ENCODE data around the gene MAP3K8.
A peak's percentile ranks its signal among the peaks of the same experiment; 100 is the strongest.

The MAP3K8 gene

GRCh38 chr10:30454744-30455510 is 20.9 kb downstream of the MAP3K8 start:
- peak; percentile 20 for FAIRE-seq
- TF ChIP-seq POLR2AphosphoS5 (IDR thresholded peaks at IDR 0.05; ENCODE audit: low read depth, low read length) (no peak), SPI1 (IDR thresholded peaks at IDR 0.05; ENCODE audit: low read depth, low read length) (no peak), TAF1 (IDR thresholded peaks at IDR 0.05; ENCODE audit: low read depth, low read length) (no peak), PAX5 (IDR thresholded peaks at IDR 0.05; ENCODE audit: insufficient read depth, low read length, severe bottlenecking) (no peak), POU2F2 (IDR thresholded peaks at IDR 0.05; ENCODE audit: low read depth, low read length) (no peak), POLR2A (IDR thresholded peaks at IDR 0.05; ENCODE audit: low read depth, low read length) (no peak)
- DNase-seq (ENCODE audit: insufficient read length, low spot score), result no peak

GRCh38 chr10:30455816-30456215 is 21.8 kb downstream of the MAP3K8 start:
- TF ChIP-seq POLR2A (IDR thresholded peaks at IDR 0.05; ENCODE audit: low read depth, low read length) (no peak), PAX5 (IDR thresholded peaks at IDR 0.05; ENCODE audit: insufficient read depth, low read length, severe bottlenecking) (no peak), POLR2AphosphoS5 (IDR thresholded peaks at IDR 0.05; ENCODE audit: low read depth, low read length) (no peak), POU2F2 (IDR thresholded peaks at IDR 0.05; ENCODE audit: low read depth, low read length) (no peak), TAF1 (IDR thresholded peaks at IDR 0.05; ENCODE audit: low read depth, low read length) (no peak), SPI1 (IDR thresholded peaks at IDR 0.05; ENCODE audit: low read depth, low read length) (no peak)
- FAIRE-seq (peak; percentile 73), DNase-seq (ENCODE audit: insufficient read length, low spot score) (no peak)

DNA sequence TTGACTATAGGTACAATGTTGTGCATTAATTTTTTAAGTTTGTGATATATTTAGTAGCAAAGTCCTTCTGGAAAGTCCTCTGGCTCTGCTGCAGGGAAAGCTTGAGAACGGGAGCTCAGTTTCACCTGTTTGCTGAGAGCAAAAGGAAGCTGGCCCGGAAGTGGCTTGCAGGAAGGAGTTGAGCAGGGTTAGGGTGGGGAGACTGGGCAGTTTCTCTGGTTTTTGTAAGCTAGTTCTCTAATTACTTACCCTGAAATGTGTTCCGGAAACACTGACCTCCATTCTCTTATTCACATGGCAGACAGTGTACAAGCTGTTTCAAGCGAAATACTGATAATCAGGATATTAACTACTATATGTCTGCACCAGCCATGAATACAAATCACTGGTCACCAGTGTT is 22.3 kb downstream of the MAP3K8 start:
- no peak for TF ChIP-seq TAF1 (IDR thresholded peaks at IDR 0.05; ENCODE audit: low read depth, low read length)
- no peak for TF ChIP-seq POLR2A (IDR thresholded peaks at IDR 0.05; ENCODE audit: low read depth, low read length)
- TF ChIP-seq POU2F2 (IDR thresholded peaks at IDR 0.05; ENCODE audit: low read depth, low read length), result no peak
- TF ChIP-seq PAX5 (IDR thresholded peaks at IDR 0.05; ENCODE audit: insufficient read depth, low read length, severe bottlenecking), result no peak
- no peak for TF ChIP-seq SPI1 (IDR thresholded peaks at IDR 0.05; ENCODE audit: low read depth, low read length)
- FAIRE-seq, result peak; percentile 41
- no peak for DNase-seq (ENCODE audit: insufficient read length, low spot score)

DNA sequence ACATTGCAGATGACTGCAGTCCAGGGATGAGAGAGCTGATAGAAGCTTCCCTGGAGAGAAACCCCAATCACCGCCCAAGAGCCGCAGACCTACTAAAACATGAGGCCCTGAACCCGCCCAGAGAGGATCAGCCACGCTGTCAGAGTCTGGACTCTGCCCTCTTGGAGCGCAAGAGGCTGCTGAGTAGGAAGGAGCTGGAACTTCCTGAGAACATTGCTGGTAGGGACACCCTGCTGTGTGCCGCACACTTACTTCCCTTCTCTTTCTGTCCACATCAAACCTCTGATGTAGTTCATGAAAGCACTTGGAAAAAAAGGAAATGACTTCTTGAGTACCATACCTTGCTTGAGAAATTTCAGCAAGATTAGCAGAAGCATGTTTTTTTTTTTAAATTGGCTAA is 25.3 kb downstream of the MAP3K8 start:
- FAIRE-seq (no peak), DNase-seq (ENCODE audit: insufficient read length, low spot score) (no peak)
- no peak for TF ChIP-seq PAX5 (IDR thresholded peaks at IDR 0.05; ENCODE audit: insufficient read depth, low read length, severe bottlenecking)
- TF ChIP-seq POLR2AphosphoS5 (IDR thresholded peaks at IDR 0.05; ENCODE audit: low read depth, low read length), result no peak
- no peak for TF ChIP-seq POU2F2 (IDR thresholded peaks at IDR 0.05; ENCODE audit: low read depth, low read length)
- no peak for TF ChIP-seq TAF1 (IDR thresholded peaks at IDR 0.05; ENCODE audit: low read depth, low read length)
- no peak for TF ChIP-seq SPI1 (IDR thresholded peaks at IDR 0.05; ENCODE audit: low read depth, low read length)
- TF ChIP-seq POLR2A (IDR thresholded peaks at IDR 0.05; ENCODE audit: low read depth, low read length), result no peak

GRCh38 chr10:30460121-30460520 is 26.1 kb downstream of the MAP3K8 start:
- TF ChIP-seq SPI1 (IDR thresholded peaks at IDR 0.05; ENCODE audit: low read depth, low read length) (no peak), POLR2AphosphoS5 (IDR thresholded peaks at IDR 0.05; ENCODE audit: low read depth, low read length) (no peak), POLR2A (IDR thresholded peaks at IDR 0.05; ENCODE audit: low read depth, low read length) (no peak), TAF1 (IDR thresholded peaks at IDR 0.05; ENCODE audit: low read depth, low read length) (no peak), POU2F2 (IDR thresholded peaks at IDR 0.05; ENCODE audit: low read depth, low read length) (no peak), PAX5 (IDR thresholded peaks at IDR 0.05; ENCODE audit: insufficient read depth, low read length, severe bottlenecking) (no peak)
- DNase-seq (ENCODE audit: insufficient read length, low spot score) (no peak), FAIRE-seq (no peak)

DNA sequence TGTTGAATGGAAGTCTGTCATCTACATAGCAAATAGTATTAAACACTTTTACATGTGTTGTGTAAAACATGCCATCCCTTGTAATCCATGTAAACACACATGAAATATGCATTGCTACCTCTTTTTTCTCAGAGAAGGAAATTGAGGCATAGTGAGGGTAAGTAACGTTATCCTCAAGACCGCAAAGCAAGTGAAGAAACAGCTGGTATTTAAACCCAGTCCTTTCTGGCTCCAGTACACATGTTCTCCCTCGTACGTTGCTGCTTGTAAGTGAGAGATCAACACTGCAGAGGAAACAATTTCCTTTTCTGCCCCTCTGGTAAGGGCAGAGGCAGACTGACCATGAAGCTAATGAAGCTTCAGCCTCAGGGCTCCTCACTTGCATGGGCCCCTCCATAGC is 28.5 kb downstream of the MAP3K8 start:
- DNase-seq (ENCODE audit: insufficient read length, low spot score) (no peak), FAIRE-seq (peak; percentile 38)
- TF ChIP-seq TAF1 (IDR thresholded peaks at IDR 0.05; ENCODE audit: low read depth, low read length) (no peak), POU2F2 (IDR thresholded peaks at IDR 0.05; ENCODE audit: low read depth, low read length) (no peak), POLR2A (IDR thresholded peaks at IDR 0.05; ENCODE audit: low read depth, low read length) (0 out of 2 replicates have a peak, but pooled peaks have one; percentile 35)

GRCh38 chr10:30463944-30464451 is 30.0 kb downstream of the MAP3K8 start:
- DNase-seq (ENCODE audit: insufficient read length, low spot score) (no peak), FAIRE-seq (no peak)
- TF ChIP-seq SPI1 (IDR thresholded peaks at IDR 0.05; ENCODE audit: low read depth, low read length), result no peak
- no peak for TF ChIP-seq PAX5 (IDR thresholded peaks at IDR 0.05; ENCODE audit: insufficient read depth, low read length, severe bottlenecking)
- no peak for TF ChIP-seq POLR2AphosphoS5 (IDR thresholded peaks at IDR 0.05; ENCODE audit: low read depth, low read length)
- no peak for TF ChIP-seq TAF1 (IDR thresholded peaks at IDR 0.05; ENCODE audit: low read depth, low read length)
- no peak for TF ChIP-seq POLR2A (IDR thresholded peaks at IDR 0.05; ENCODE audit: low read depth, low read length)
- TF ChIP-seq POU2F2 (IDR thresholded peaks at IDR 0.05; ENCODE audit: low read depth, low read length), result no peak

GRCh38 chr10:30464675-30465074 is 30.7 kb downstream of the MAP3K8 start:
- TF ChIP-seq POLR2A (IDR thresholded peaks at IDR 0.05; ENCODE audit: low read depth, low read length) (no peak), POLR2AphosphoS5 (IDR thresholded peaks at IDR 0.05; ENCODE audit: low read depth, low read length) (no peak), POU2F2 (IDR thresholded peaks at IDR 0.05; ENCODE audit: low read depth, low read length) (no peak), SPI1 (IDR thresholded peaks at IDR 0.05; ENCODE audit: low read depth, low read length) (no peak), TAF1 (IDR thresholded peaks at IDR 0.05; ENCODE audit: low read depth, low read length) (no peak), PAX5 (IDR thresholded peaks at IDR 0.05; ENCODE audit: insufficient read depth, low read length, severe bottlenecking) (no peak)
- DNase-seq (ENCODE audit: insufficient read length, low spot score) (no peak), FAIRE-seq (no peak)

DNA sequence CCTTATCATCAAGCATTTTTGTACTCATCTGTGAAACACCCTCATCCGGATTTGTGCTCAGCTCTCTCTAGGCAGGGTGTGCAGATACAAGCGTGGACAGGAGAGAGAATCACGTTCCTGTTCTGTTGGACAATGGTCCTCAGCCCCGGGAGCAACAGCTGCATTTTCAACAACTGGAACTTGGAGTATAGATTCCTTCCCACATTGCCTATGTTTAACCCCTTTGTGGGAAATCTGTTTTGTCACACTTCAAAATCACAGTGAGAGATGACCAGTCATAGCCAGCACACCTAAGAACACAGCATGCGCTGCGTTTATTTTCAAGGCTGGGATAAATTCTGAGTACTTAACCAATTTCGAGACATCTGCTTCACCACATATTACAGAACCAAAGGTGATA is 32.5 kb downstream of the MAP3K8 start:
- no peak for TF ChIP-seq TAF1 (IDR thresholded peaks at IDR 0.05; ENCODE audit: low read depth, low read length)
- TF ChIP-seq SPI1 (IDR thresholded peaks at IDR 0.05; ENCODE audit: low read depth, low read length), result no peak
- TF ChIP-seq POLR2AphosphoS5 (IDR thresholded peaks at IDR 0.05; ENCODE audit: low read depth, low read length), result no peak
- no peak for TF ChIP-seq PAX5 (IDR thresholded peaks at IDR 0.05; ENCODE audit: insufficient read depth, low read length, severe bottlenecking)
- no peak for TF ChIP-seq POU2F2 (IDR thresholded peaks at IDR 0.05; ENCODE audit: low read depth, low read length)
- TF ChIP-seq POLR2A (IDR thresholded peaks at IDR 0.05; ENCODE audit: low read depth, low read length), result no peak
- DNase-seq (ENCODE audit: insufficient read length, low spot score), result no peak
- no peak for FAIRE-seq

Measured in GM12891 (cell line).